ENCODE results near the gene KBTBD12. TPM values are rescaled to one million over a fixed set of nuclear protein-coding genes. Genes with fewer than 3 reads are reported as not detected.

The KBTBD12 gene
- total and polyA plus RNA-seq, 11 donors, result 13.2 to 47.1 (median 29.7) TPM

Other genes starting within 250 kb of the KBTBD12 start
- 10 to 100 TPM; 15.4 to 39.3 (median 30.9) TPM for gene ABTB1, start 242.3 kb upstream of the KBTBD12 start, total RNA-seq
- gene ABTB1, start 242.3 kb upstream of the KBTBD12 start, polyA plus RNA-seq, result 10 to 100 TPM; 29.3 to 35.3 TPM
- 100 to 1,000 TPM in 1 of 9 donors, 10 to 100 TPM in 8; 41.8 to 119 (median 78.9) TPM for gene MGLL, start 92.7 kb upstream of the KBTBD12 start, total RNA-seq
- 10 to 100 TPM; 38.5 to 90.7 TPM for gene MGLL, start 92.7 kb upstream of the KBTBD12 start, polyA plus RNA-seq
- 100 to 1,000 TPM in 2 of 9 donors, 10 to 100 TPM in 7; 52.7 to 116 (median 78.2) TPM for gene SEC61A1, start 137.2 kb downstream of the KBTBD12 start, total RNA-seq
- gene SEC61A1, start 137.2 kb downstream of the KBTBD12 start, polyA plus RNA-seq, result 100 to 1,000 TPM in 1 of 2 donors, 10 to 100 TPM in 1; 36.5 to 179 TPM
- 10 to 100 TPM; 19.1 to 39.9 (median 26.2) TPM for gene RUVBL1, start 208.6 kb downstream of the KBTBD12 start, total RNA-seq
- 10 to 100 TPM; 14.1 to 44.6 TPM for gene RUVBL1, start 208.6 kb downstream of the KBTBD12 start, polyA plus RNA-seq
- 10 to 100 TPM; 17.8 to 48.0 (median 23.7) TPM for gene EEFSEC, start 238.2 kb downstream of the KBTBD12 start, total RNA-seq
- 10 to 100 TPM; 17.5 to 19.4 TPM for gene EEFSEC, start 238.2 kb downstream of the KBTBD12 start, polyA plus RNA-seq

Measured in heart left ventricle (tissue), 11 donors.